GM23248 (cell line): Measurements from ENCODE around the gene TET2.

Experiments
- EZH2 ChIP-seq: fragments of 200-600 bp; sonication (generic); IDR thresholded peaks from 2 replicates; pipeline ENCODE4 v1.6.1; 2018; ENCODE audit warnings: antibody characterized with exemption, mild to moderate bottlenecking; ENCODE audit not compliant: insufficient read depth, poor library complexity, severe bottlenecking
- EZH2phosphoT487 ChIP-seq: fragments of 200-600 bp; sonication (generic); IDR thresholded peaks from 2 replicates; pipeline ENCODE4 v1.6.1; 2018; ENCODE audit warnings: antibody characterized with exemption, moderate library complexity, mild to moderate bottlenecking, low read depth; ENCODE audit not compliant: insufficient read depth

GRCh38 chr4:105116616-105117319 is 29.9 kb upstream of the TET2 start:
- TF ChIP-seq EZH2phosphoT487 (no peak), EZH2 (no peak)
